ENCODE data around the gene TTC34.

DNA sequence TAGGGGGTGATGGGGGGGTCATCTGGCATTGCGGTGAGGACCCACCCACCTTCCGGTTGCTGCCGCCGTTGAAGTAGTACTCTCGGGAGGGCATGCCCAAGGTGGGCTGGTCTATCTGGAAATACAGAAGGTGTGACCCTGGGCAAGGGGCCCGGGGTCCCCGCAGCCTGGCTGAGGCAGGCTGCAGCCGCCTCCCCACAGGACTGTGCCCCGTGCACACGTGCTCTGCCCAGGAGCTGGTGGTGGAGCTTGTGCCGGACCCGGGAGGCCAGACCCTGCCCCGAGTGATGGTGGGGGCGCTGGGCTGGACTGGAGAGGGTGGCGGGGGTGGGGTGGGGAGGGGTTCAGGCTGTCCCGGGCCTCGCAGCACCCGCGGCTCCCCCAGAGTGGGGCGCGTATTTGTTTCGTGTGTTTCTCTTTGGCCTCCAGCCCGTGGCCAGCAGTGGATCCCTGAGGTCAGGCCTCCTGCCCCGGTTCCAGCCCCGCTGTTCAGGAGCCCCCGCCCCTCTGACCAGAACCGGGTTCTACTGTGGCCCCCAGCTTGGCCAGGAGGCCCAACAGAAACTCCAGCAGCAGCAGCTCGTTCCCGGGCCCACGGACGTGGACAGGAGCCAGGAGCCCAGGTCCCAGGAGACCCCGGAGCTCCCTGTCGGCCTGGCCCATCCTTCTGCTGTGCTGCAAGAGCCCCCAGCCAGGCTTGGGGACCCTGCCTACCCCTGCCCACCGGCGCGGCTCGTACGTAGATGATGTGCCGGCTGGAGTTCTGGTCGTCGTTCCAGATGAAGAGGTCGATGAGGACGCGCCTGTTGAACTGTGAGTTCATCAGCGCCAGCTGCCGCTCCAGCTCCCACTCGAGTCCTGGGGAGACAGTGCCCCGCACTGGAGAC lies 195.7 kb downstream of the TTC34 start:
- TF ChIP-seq CTCF (optimal IDR thresholded peaks at IDR 0.05 in 1 of 3, IDR thresholded peaks at IDR 0.05 in 1 of 3, conservative IDR thresholded peaks at IDR 0.05 in 1 of 3; ENCODE audit: extremely low read depth in 1 of 3, insufficient read depth in 2 of 3, low read length in 3 of 3) (no peak), EZH2 (IDR thresholded peaks at IDR 0.05; ENCODE audit: low read length) (no peak)
